Coronary artery (tissue), 2 donors: ENCODE measurements around the gene VPS33B.
"Not testable (repeated sequence)": the region's sequence is repeated elsewhere in the genome, so short reads cannot be mapped to it uniquely, and the experiment has no call there.

Experiments
- DNase-seq: peaks from one replicate; pipeline ENCODE4 v3.0.0-alpha.2; 2017; ENCODE audit warnings: low spot score
- H3K27ac ChIP-seq, 2 donors: fragments of 200-600 bp; sonication (generic); one replicate each; pipeline ENCODE4 v1.5.1; 2016 to 2019
- H3K4me3 ChIP-seq: fragments of 200-600 bp; sonication (generic); 2 replicates; pipeline ENCODE4 v1.5.1; 2016; ENCODE audit warnings: mild to moderate bottlenecking, moderate library complexity
- TF ChIP-seq, protein P1 (sequence below): fragments of 200-600 bp; sonication (generic); IDR thresholded peaks from one replicate; pipeline ENCODE4 v1.5.1; 2019; ENCODE audit warnings: antibody characterized with exemption

VPS33B gene

DNA sequence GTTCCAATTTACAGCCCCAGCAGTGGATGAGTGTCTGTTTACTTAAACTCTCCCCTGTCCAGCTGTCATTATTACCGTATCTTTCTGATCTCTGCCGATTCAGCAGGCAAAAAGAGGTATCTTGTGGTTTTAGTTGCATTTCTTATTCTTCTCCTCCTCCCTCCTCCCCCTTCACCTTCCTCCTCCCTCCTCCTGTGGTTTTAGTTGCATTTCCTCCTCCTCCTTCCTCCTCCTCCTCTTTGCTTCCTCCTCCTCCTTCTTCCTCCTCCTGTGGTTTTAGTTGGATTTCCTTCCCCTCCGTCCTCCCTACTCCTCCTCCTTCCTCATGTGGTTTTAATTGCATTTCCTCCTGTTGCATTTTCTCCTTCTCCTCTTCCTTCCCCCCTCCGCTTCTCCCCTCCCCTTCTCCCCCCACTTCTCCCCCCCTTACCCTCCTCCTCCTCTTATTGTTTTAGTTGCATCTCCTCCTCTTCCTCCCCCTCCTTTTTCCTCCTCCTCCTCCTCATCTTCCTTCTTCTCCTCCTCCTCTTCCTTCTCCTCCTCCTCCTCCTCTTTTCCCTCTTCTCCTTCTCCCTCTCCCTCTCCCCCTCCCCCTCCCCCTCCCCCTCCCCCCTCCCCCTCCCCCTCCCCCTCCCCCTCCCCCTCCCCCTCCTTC, 25.3 kb upstream of the VPS33B start:
- DNase-seq: no peak
- TF ChIP-seq, protein P1, sequence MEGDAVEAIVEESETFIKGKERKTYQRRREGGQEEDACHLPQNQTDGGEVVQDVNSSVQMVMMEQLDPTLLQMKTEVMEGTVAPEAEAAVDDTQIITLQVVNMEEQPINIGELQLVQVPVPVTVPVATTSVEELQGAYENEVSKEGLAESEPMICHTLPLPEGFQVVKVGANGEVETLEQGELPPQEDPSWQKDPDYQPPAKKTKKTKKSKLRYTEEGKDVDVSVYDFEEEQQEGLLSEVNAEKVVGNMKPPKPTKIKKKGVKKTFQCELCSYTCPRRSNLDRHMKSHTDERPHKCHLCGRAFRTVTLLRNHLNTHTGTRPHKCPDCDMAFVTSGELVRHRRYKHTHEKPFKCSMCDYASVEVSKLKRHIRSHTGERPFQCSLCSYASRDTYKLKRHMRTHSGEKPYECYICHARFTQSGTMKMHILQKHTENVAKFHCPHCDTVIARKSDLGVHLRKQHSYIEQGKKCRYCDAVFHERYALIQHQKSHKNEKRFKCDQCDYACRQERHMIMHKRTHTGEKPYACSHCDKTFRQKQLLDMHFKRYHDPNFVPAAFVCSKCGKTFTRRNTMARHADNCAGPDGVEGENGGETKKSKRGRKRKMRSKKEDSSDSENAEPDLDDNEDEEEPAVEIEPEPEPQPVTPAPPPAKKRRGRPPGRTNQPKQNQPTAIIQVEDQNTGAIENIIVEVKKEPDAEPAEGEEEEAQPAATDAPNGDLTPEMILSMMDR: no peak

GRCh38 chr15:91046056-91046455, 23.7 kb upstream of the VPS33B start:
- not testable (repeated sequence) for H3K4me3 ChIP-seq, H3K27ac ChIP-seq, DNase-seq

More for the DNA sequence above, 25.3 kb upstream of the VPS33B start:
- H3K27ac ChIP-seq: no peak overlapping the region
- H3K4me3 ChIP-seq: no peak overlapping the region

DNA sequence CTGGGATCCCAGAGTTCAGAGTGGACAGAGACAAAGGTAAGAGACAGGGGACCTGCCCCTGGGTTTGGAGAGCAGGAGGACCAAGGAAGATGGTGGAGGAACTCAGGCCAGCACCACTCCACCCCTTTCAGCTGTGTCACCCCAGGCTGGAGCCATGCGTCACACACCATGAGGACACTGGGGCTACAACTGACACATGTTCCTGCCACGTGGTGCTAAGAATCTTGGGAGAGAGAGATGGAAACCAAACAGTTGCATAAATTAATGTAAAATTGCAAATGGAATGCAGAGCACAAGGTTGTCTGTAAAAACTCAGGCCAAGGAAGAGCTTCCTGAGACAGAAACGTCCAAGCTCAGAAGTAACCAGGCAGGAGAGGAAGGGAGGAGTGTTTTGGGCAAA, 22.7 kb upstream of the VPS33B start:
- no peak for DNase-seq
- H3K27ac ChIP-seq: no peak overlapping the region
- TF ChIP-seq, protein P1: no peak
- no peak overlapping the region for H3K4me3 ChIP-seq

DNA sequence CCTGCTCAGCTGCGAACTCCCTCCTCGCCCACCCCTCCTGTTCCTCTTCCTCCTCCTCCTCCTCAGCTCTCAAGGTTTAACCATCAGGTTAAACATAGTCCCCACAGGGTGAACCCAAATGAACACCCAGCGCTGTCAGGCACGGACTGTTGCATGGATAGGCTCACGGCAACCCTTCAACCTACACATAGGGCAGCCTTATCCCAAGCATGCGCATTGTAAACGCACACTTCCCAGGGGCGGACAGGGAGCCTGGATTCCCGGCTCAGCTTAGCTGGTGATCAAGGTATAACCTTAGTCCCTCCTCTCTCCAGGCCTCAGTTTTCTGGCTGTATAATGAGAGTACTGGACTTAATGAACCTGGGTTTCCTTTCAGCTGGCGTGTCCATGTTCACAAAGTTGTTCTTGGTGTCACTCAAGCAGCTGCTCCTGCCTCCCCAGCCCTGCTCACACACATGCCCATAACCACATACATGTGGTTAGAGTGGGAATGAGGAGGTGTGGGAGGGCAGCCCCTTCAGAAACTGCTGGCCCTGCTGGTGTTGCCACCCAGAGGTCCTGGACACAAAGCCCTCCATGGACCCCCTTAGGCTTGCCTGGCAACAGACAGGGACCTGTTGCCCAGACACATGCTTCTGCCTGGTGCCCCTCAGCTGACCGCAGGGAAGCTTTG, 20.9 kb upstream of the VPS33B start:
- no peak for DNase-seq
- no peak overlapping the region for H3K27ac ChIP-seq

DNA sequence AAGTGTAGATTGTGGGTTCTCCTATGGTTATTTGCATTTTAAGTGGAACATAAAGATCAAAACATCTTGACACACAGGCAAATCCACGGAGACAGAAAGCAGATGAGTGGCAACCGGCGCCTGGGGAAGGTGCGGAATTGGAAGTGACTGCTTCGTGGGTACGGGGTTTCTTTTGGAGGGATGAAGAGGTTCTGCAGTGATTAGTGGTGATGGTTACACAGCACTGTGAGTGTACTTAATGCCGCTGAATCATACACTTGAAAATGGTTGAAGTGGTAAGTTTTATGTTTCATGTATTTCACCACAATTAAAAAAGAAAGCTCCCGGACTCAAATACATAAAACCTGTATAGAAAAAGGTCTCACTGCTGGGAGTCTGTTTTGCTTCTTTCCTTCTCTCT, 18.5 kb upstream of the VPS33B start:
- Histone ChIP-seq H3K4me3 (no peak overlapping the region), H3K27ac (no peak overlapping the region)
- TF ChIP-seq, protein P1: no peak
- no peak for DNase-seq

More for the DNA sequence above, 20.9 kb upstream of the VPS33B start:
- H3K4me3 ChIP-seq: no peak overlapping the region
- TF ChIP-seq, protein P1: no peak

DNA sequence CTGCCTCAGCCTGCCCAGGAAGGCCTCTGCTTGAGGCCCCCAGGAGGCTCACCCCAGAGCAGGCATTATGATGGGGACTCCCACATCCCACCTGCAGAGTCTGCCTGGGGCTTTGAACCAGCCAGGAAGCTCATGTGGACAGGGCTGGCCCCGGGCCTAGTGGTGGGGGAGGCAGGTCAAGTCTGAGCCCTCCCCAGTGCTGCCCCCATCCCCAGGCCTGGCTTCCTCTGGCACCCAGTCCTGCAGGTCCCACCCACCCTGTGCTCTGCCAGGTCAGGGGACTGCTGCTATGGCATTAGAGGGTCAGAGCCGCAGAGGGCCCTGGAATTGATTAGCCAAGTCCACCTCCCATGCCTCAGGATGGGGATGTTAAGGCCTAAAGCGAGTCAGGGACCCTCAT, 17.6 kb upstream of the VPS33B start:
- DNase-seq: no peak
- Histone ChIP-seq H3K27ac (no peak overlapping the region), H3K4me3 (no peak overlapping the region)
- TF ChIP-seq, protein P1: no peak

- no peak overlapping the region for H3K4me3 ChIP-seq
- TF ChIP-seq, protein P1: no peak
- no peak for DNase-seq
Measured at GRCh38 chr15:91032919-91033803, 10.8 kb upstream of the VPS33B start.

More at GRCh38 chr15:91032919-91033803, 10.8 kb upstream of the VPS33B start:
- H3K27ac ChIP-seq: no peak overlapping the region
